Activated CD4-positive, alpha-beta memory T cell treated with anti-CD3 and anti-CD28 coated beads, Interleukin-2, amount 10 ng/mL, durations not matched to agents 7 days and 5 days (primary cell): Measurements from ENCODE around the gene FAM199X. TPM values are rescaled to one million over a fixed set of nuclear protein-coding genes. Genes with fewer than 3 reads are reported as not detected.

Experiments
- CTCF ChIA-PET: fragments of 350-600 bp; sonication (Branson Sonifier 250); formaldehyde crosslinking; loops from one replicate; lab custom pipeline; 2021; ENCODE audit warnings: antibody characterized with exemption, inconsistent platforms; lab: Charles Lee
- POLR2A ChIA-PET: fragments of 350-600 bp; sonication (Branson Sonifier 250); formaldehyde crosslinking; loops from one replicate; lab custom pipeline; 2021; ENCODE audit warnings: antibody characterized with exemption; lab: Charles Lee
- DNase-seq: peaks from one replicate; pipeline ENCODE4 v3.0.0-alpha.2; 2020
- H3K27ac Mint-ChIP-seq: one replicate; pipeline ENCODE4 v1.8.0; 2021; ENCODE audit warnings: mild to moderate bottlenecking, mixed read lengths
- H3K27me3 Mint-ChIP-seq: one replicate; pipeline ENCODE4 v1.8.0; 2021; ENCODE audit warnings: mixed read lengths
- H3K36me3 Mint-ChIP-seq: one replicate; pipeline ENCODE4 v1.8.0; 2021; ENCODE audit warnings: low read depth, mixed read lengths
- H3K4me1 Mint-ChIP-seq: one replicate; pipeline ENCODE4 v1.8.0; 2021; ENCODE audit warnings: mixed read lengths
- H3K4me3 Mint-ChIP-seq: one replicate; pipeline ENCODE4 v1.8.0; 2021; ENCODE audit warnings: mild to moderate bottlenecking, mixed read lengths
- H3K9me3 Mint-ChIP-seq: one replicate; pipeline ENCODE4 v1.8.0; 2021; ENCODE audit warnings: mixed read lengths
- total RNA-seq, 2 experiments: library from RNA; stranded (reverse); gene quantifications; one replicate each; pipeline ENCODE4 v1.2.3, GENCODE V29; 2021

FAM199X gene
- total RNA-seq, 2 experiments from 2014 or later = 12.9 to 13.1 TPM

GRCh38 chrX:104156630-104157529 lies 9.4 kb upstream of the FAM199X start, which contains the start of gene SLC25A53:
Gene SLC25A53, minus strand, starts transcription at chrX:104157009. Its CDS starts 51,752 bp downstream, at chrX:104105257.
- ChIA-PET POLR2A (interaction anchor here (0.6 to 3.0 kb wide), 11 partner anchors 10 to 238 kb away, joined by 3 to 57 read pairs (median 5); partner anchors contain the start of genes FAM199X and ZCCHC18), CTCF (interaction anchor here (0.6 to 1.8 kb wide), 5 partner anchors 9 to 472 kb away, joined by 3 to 43 read pairs (median 3); partner anchors contain the start of gene FAM199X)
- peaks cover 15% of the 10 kb centered on the region for H3K4me1 Mint-ChIP-seq
- H3K27me3 Mint-ChIP-seq = no peaks in the 10 kb centered on the region
- no peaks in the 10 kb centered on the region for H3K36me3 Mint-ChIP-seq
- peak within 1 kb of the TSS; percentile 100 for H3K27ac Mint-ChIP-seq
- peak within 1 kb of the TSS; percentile 90 for H3K4me3 Mint-ChIP-seq
- H3K9me3 Mint-ChIP-seq = no peaks in the 10 kb centered on the region
- DNase-seq = peak; percentile 79

GRCh38 chrX:104166735-104167436 lies 633 bp downstream of the FAM199X start:
- peaks cover 30% of the 10 kb centered on the region for H3K4me1 Mint-ChIP-seq
- H3K4me3 Mint-ChIP-seq = peak overlapping the region; percentile 73
- no peak for DNase-seq
- POLR2A ChIA-PET = interaction anchor here (0.9 to 3.6 kb wide), 3 partner anchors 8 to 54 kb away, joined by 4 to 57 read pairs (median 4); partner anchors contain the start of gene SLC25A53
- H3K27ac Mint-ChIP-seq = no peak overlapping the region
- no peaks in the 10 kb centered on the region for H3K27me3 Mint-ChIP-seq
- no peaks in the 10 kb centered on the region for H3K9me3 Mint-ChIP-seq
- CTCF ChIA-PET = interaction anchor here (0.6 to 3.6 kb wide), 3 partner anchors 10 to 249 kb away, joined by 4 to 43 read pairs (median 4); partner anchors contain the start of gene SLC25A53
- peaks cover 19% of the 10 kb centered on the region for H3K36me3 Mint-ChIP-seq

DNA sequence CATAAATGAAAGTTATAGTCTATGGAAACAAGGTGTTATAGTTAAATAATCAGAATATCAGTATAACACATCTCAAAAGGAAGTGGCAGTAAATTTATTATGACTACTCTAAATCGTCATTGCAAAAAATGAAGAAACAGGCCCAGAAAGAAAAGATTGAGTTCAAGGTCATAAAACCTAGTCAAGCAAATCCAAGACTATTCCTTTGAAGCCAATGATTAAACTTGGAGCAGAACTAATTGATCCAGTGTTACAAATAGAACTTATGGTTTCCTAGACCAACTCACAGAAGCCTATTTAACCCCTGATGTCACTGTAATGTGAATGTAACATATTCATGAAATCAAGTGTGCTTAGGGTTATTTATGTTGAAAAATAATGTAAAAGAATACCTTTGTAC lies 1.9 kb downstream of the FAM199X start:
- H3K27me3 Mint-ChIP-seq = no peaks in the 10 kb centered on the region
- H3K36me3 Mint-ChIP-seq = peaks cover 19% of the 10 kb centered on the region
- no peak for DNase-seq
- H3K4me1 Mint-ChIP-seq = peaks cover 30% of the 10 kb centered on the region
- H3K9me3 Mint-ChIP-seq = no peaks in the 10 kb centered on the region
- H3K4me3 Mint-ChIP-seq = peak overlapping the region; percentile 73
- H3K27ac Mint-ChIP-seq = no peak overlapping the region
- ChIA-PET CTCF (no interaction called here), POLR2A (interaction anchor here (3.6 kb wide), 1 partner anchor 11 kb away, joined by 57 read pairs; the partner anchor contains the start of gene SLC25A53)

GRCh38 chrX:104172121-104172520 lies 5.9 kb downstream of the FAM199X start:
- ChIA-PET CTCF (no interaction called here), POLR2A (no interaction called here)
- H3K4me1 Mint-ChIP-seq = peaks cover 22% of the 10 kb centered on the region
- no peak overlapping the region for H3K27ac Mint-ChIP-seq
- DNase-seq = no peak
- peaks cover 26% of the 10 kb centered on the region for H3K36me3 Mint-ChIP-seq
- H3K27me3 Mint-ChIP-seq = no peaks in the 10 kb centered on the region
- no peak overlapping the region for H3K4me3 Mint-ChIP-seq
- no peaks in the 10 kb centered on the region for H3K9me3 Mint-ChIP-seq

- CTCF ChIA-PET = no interaction called here
- H3K4me3 Mint-ChIP-seq = no peak overlapping the region
- no peaks in the 10 kb centered on the region for H3K9me3 Mint-ChIP-seq
- no peak overlapping the region for H3K27ac Mint-ChIP-seq
- H3K27me3 Mint-ChIP-seq = no peaks in the 10 kb centered on the region
- H3K4me1 Mint-ChIP-seq = peaks cover 17% of the 10 kb centered on the region
- peaks cover 29% of the 10 kb centered on the region for H3K36me3 Mint-ChIP-seq
- POLR2A ChIA-PET = no interaction called here
- no peak for DNase-seq
Measured at GRCh38 chrX:104172788-104173187, 6.5 kb downstream of the FAM199X start.

DNA sequence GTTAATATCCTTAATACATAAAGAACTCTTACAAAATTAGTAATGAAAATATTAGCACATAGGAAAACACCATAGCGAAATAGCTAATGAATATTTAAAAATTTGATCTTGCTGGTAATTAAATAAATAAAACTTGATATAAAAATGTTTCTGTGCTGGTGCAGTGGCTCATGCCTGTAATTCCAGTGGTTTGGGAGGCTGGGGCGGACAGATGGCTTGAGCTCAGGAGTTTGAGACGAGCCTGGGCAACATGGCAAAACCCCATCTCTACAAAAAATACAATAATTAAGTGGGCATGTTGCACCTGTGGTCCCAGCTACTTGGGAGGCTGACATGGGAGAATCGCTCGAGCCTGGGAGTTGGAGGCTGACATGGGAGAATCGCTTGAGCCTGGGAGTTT lies 7.6 kb downstream of the FAM199X start:
- CTCF ChIA-PET = interaction anchor here (1.0 kb wide), 1 partner anchor 21 kb away, joined by 4 read pairs; no protein-coding TSS in a partner anchor
- peaks cover 6% of the 10 kb centered on the region for H3K4me1 Mint-ChIP-seq
- DNase-seq = no peak
- POLR2A ChIA-PET = no interaction called here
- H3K9me3 Mint-ChIP-seq = no peaks in the 10 kb centered on the region
- no peaks in the 10 kb centered on the region for H3K27me3 Mint-ChIP-seq
- H3K27ac Mint-ChIP-seq = no peak overlapping the region
- H3K36me3 Mint-ChIP-seq = peaks cover 29% of the 10 kb centered on the region
- H3K4me3 Mint-ChIP-seq = no peak overlapping the region

DNA sequence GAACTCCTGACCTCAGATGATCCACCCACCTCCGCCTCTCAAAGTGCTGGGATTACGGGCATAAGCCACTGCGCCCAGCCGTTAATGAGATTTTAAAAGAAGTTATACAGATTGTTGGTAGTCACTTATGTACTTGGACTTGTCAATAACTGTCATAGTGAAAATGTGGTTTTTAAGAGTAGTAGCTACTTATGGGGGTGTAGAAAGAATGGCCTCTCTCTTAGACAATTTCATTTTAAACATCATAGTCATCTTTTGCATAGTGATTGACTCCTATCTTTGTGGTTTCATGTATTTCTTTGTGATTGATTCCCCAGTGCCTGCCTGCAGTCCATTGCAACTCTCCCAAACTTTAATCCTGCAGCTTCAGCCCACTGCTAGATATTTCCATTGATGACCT lies 17.4 kb downstream of the FAM199X start:
- Mint-ChIP-seq H3K27ac (no peak overlapping the region), H3K9me3 (no peaks in the 10 kb centered on the region), H3K4me3 (no peak overlapping the region), H3K4me1 (peaks cover 10% of the 10 kb centered on the region), H3K27me3 (no peaks in the 10 kb centered on the region), H3K36me3 (peaks cover 19% of the 10 kb centered on the region)
- DNase-seq = no peak
- CTCF ChIA-PET = no interaction called here
- POLR2A ChIA-PET = no interaction called here

DNA sequence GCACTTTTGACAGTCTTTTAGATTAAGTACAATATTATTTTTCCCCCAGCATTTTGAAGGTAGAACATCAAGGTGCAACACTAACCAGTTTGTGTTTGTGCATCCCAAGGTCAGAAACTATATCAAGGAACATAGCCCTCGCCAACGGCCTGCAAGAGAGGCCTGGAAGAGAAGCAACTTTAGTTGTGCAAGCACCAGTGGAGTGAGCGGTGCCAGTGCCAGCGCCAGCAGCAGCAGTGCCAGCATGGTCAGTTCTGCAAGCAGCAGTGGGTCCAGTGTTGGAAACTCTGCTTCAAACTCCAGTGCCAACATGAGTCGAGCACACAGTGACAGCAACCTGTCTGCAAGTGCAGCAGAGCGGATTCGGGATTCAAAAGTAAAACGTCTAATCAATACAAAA lies 21.7 kb downstream of the FAM199X start:
- peaks cover 18% of the 10 kb centered on the region for H3K36me3 Mint-ChIP-seq
- ChIA-PET POLR2A (no interaction called here), CTCF (no interaction called here)
- H3K4me1 Mint-ChIP-seq = peaks cover 9% of the 10 kb centered on the region
- H3K27ac Mint-ChIP-seq = no peak overlapping the region
- H3K27me3 Mint-ChIP-seq = no peaks in the 10 kb centered on the region
- H3K4me3 Mint-ChIP-seq = no peak overlapping the region
- no peak for DNase-seq
- H3K9me3 Mint-ChIP-seq = no peaks in the 10 kb centered on the region

GRCh38 chrX:104189837-104190236 lies 23.6 kb downstream of the FAM199X start:
- Mint-ChIP-seq H3K36me3 (peaks cover 18% of the 10 kb centered on the region), H3K4me1 (peaks cover 3% of the 10 kb centered on the region), H3K4me3 (no peak overlapping the region), H3K27me3 (no peaks in the 10 kb centered on the region), H3K27ac (no peak overlapping the region), H3K9me3 (no peaks in the 10 kb centered on the region)
- POLR2A ChIA-PET = no interaction called here
- no peak for DNase-seq
- CTCF ChIA-PET = no interaction called here

DNA sequence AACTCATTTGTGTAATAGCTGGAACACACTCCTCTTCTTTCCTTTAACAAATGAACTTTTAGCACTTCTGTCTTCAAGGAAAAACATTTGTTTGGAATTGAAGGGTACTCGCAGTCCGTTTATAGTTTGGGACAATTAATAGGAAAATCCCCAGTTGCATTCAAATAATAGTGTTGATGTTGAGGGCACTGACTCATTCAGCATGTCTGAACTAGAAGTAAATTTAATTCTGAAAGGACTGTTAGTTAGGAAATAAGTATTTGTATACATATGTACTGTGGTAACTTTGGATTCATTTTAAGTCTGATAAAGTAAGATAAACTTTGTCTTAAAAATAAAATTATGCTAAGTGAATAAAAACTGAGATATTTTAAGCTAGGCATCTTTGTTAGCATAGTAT lies 27.2 kb downstream of the FAM199X start:
- DNase-seq = no peak
- peaks cover 10% of the 10 kb centered on the region for H3K36me3 Mint-ChIP-seq
- H3K9me3 Mint-ChIP-seq = no peaks in the 10 kb centered on the region
- ChIA-PET POLR2A (no interaction called here), CTCF (no interaction called here)
- no peaks in the 10 kb centered on the region for H3K27me3 Mint-ChIP-seq
- no peak overlapping the region for H3K27ac Mint-ChIP-seq
- H3K4me1 Mint-ChIP-seq = peaks cover 3% of the 10 kb centered on the region
- no peak overlapping the region for H3K4me3 Mint-ChIP-seq

GRCh38 chrX:104195013-104195412 lies 28.8 kb downstream of the FAM199X start:
- CTCF ChIA-PET = interaction anchor here (0.9 to 2.0 kb wide), 10 partner anchors 9 to 662 kb away, joined by 3 to 10 read pairs (median 5); no protein-coding TSS in a partner anchor
- H3K4me3 Mint-ChIP-seq = no peak overlapping the region
- POLR2A ChIA-PET = interaction anchor here (1.8 to 1.9 kb wide), 2 partner anchors 38 to 276 kb away, joined by 5 to 6 read pairs; partner anchors contain the start of gene SLC25A53
- H3K4me1 Mint-ChIP-seq = no peaks in the 10 kb centered on the region
- H3K27me3 Mint-ChIP-seq = no peaks in the 10 kb centered on the region
- H3K27ac Mint-ChIP-seq = no peak overlapping the region
- peaks cover 4% of the 10 kb centered on the region for H3K36me3 Mint-ChIP-seq
- H3K9me3 Mint-ChIP-seq = no peaks in the 10 kb centered on the region
- DNase-seq = no peak

DNA sequence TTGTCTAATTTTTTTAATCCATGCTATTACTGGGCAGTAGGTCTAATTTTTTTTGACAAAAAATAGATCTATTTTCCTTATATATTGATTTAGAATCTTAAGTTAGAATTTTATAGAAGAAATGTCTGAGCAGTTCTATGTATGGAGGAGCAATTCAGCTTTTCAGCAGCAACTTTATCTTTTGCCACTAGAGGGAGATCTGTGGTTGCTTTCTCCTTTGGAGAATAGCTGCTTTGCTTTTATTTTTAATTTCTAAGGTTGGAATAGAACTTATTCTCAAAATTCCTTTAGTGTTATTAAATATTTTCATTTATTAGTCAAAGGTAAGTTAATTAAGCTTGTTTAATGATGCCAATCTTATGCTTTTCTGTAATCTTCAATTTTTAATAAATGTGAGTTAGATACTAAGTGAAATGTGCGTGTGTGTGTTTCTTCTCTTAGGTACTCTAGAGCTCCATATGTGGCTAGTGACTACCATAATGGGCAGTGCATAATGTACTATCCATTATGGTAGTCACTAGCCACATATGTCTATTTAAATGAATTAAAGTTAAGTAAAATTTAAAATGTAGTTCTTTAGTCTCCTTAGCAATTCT lies 29.3 kb downstream of the FAM199X start:
- POLR2A ChIA-PET = interaction anchor here (1.8 to 1.9 kb wide), 2 partner anchors 38 to 277 kb away, joined by 5 to 6 read pairs; partner anchors contain the start of gene SLC25A53
- no peak for DNase-seq
- CTCF ChIA-PET = interaction anchor here (0.9 to 2.0 kb wide), 10 partner anchors 9 to 662 kb away, joined by 3 to 10 read pairs (median 5); no protein-coding TSS in a partner anchor

More for the DNA sequence above, 29.3 kb downstream of the FAM199X start:
- no peaks in the 10 kb centered on the region for H3K9me3 Mint-ChIP-seq
- no peaks in the 10 kb centered on the region for H3K4me1 Mint-ChIP-seq
- no peaks in the 10 kb centered on the region for H3K27me3 Mint-ChIP-seq
- no peak overlapping the region for H3K4me3 Mint-ChIP-seq
- no peak overlapping the region for H3K27ac Mint-ChIP-seq
- no peaks in the 10 kb centered on the region for H3K36me3 Mint-ChIP-seq
